ENCODE results near the gene PRKAR2B.

PRKAR2B gene

DNA sequence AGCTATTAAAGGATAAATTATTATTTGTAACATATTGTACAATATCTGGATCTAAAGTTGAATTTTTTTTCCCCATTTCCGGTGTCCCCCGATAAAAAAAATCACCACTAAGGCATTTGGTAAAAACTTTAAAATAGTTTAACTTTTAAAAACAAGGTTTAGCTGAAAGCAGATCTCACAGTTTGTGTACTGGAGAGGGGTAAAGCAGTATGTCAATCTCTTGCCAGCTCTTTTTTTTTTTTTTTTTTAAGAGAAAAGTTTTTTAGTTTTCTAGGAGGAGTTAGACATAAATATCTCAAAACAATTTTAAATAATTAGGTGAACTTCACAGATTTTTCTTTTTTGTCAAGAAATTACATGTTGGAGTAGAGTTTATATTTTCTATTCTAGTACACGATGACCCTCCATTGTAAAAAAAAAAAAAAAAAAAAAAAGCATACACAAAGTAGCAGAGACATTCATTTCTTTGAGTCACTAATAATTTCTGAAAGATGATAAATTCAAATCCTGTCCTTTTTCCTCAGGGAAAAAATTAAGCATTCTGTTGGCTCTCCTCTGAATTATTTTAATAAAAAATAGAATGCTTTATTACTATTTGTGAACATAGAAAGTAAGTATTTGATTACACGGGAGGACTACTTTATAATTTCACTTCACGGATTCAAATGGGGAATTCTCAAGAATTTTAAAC, 122.4 kb downstream of the PRKAR2B start:
- DNase-seq, result no peak

DNA sequence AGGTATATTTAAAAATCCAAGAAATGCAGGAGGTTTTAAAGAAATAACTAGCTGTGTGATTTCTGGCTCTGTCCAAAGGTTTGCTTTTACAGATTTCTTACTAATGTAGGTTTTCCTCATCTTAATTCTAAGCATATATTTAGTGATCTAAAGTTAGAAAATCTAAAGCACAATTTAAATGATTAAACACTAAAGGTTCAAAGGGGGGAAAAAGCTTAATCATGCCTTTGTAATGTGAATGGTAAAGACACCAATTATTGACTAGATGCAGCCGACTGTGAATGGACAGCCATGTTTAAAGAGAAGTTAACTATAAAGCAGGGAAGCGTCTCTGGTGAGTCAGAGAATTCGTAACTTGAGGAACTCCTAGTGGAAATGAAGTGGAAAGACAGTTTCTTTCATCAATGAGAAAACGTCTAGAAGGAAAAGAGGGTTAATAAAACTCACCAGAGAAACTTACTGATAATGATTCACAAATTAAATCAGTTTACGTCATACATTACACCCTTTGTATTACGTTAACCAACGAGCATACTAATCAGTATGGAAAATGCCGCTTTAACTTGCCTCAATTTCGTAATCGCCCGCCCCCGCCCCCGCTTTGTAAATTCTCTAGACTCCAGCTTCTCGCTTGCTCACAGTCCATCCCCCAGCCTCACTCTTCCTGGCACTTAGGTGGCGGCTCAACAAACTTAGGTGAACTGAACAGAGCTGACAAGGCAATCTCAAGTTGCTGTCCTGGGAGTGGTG, 123.2 kb downstream of the PRKAR2B start:
- DNase-seq, result peak; percentile 51

GRCh38 chr7:107168233-107169119, 124.0 kb downstream of the PRKAR2B start, which contains the start of gene HBP1:
TSS of gene HBP1 (plus strand) at chr7:107169003. CDS start at chr7:107179894, 10,891 bp downstream.
- peak; percentile 100 for DNase-seq

- DNase-seq, result peak; percentile 96
Measured at GRCh38 chr7:107169120-107170050, 124.9 kb downstream of the PRKAR2B start.

- no peak for DNase-seq
Measured at GRCh38 chr7:107170051-107170915, 125.8 kb downstream of the PRKAR2B start.

DNA sequence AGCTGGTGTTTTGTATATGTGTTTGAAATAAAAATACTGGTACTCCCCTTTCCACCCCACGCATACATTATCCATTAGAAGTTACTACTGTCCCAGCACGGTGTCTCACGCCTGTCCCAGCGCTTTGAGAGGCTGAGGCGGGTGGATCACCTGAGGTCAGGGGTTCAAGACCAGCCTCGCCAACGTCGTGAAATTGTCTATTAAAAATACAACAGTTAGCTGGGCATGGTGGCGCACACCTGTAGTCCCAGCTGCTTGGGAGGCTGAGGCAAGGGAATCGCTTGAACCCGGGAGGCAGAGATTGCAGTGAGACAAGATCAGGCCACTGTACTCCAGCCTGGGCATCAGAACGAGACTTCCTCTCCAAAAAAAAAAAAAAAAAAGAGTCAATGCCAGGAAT, 127.0 kb downstream of the PRKAR2B start:
- no peak for DNase-seq

GRCh38 chr7:107172276-107173032, 127.9 kb downstream of the PRKAR2B start:
- no peak for DNase-seq

- no peak for DNase-seq
Measured at GRCh38 chr7:107173191-107173590, 128.7 kb downstream of the PRKAR2B start.

DNA sequence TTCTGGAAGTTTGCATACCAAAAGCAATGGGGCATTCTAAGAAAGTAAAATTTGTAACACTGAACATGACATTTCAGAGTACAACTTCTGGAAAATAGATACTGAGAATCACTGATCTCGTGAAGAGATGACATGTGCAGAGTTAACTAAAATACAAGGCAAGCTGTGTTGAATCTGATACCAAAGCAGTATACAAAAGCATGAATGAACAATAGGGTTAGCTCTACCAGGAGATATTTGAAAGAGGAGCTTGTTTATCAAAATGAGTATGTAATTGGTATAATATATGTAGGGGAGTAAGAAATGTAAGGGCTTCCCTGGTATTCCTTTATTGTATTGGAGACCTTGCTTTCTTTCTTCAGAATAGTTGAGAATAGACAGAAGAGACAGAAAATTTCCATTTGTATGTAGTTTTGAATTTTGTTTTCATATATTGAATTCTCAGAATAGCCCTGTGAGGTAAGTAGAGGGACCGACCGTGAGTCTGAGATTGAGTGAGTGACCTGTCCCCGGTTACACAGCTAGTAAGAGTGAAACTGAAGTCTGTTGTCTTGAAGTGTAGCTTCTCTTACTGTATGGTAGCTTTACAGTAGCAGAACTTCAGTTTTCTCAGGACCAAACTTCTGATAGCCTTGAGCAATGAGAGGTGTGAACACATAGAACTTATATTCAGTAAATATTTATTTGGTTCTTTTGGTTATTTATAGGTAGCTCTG, 129.3 kb downstream of the PRKAR2B start:
- no peak for DNase-seq

DNA sequence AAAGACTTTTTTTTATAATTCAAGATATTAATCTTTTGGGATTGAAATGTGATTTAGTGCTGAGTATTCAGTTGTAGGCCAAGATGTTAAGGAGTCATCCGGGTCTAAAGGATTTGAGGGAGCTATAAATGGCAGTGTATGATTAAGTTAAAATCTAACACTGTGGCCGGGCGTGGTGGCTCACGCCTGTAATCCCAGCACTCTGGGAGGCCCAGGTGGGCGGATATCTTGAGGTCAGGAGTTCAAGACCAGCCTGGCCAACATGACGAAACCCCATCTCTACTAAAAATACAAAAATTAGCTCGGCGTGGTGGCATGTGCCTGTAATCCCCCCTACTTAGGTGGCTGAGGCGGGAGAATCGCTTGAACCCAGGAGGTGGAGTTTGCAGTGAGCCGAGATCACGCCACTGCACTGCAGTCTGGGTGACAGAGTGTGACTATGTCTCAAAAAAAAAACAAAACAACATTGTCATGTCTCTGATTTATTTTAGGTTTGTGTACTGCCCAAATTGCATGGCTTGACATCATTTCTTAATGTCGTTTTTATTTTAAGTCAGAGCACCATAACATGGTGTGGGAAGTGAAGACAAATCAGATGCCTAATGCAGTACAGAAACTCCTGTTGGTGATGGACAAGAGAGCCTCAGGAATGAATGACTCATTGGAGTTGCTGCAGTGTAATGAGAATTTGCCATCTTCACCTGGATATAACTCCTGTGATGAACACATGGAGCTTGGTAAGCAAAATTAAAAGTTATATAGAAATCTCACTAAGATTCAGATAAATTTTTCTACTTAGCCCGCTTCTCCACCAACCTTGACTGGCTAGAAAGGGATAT, 135.0 kb downstream of the PRKAR2B start:
- DNase-seq, result no peak

GRCh38 chr7:107180378-107180777, 135.9 kb downstream of the PRKAR2B start:
- no peak for DNase-seq

- no peak for DNase-seq
Measured at GRCh38 chr7:107181172-107181571, 136.7 kb downstream of the PRKAR2B start.

- no peak for DNase-seq
Measured at GRCh38 chr7:107185716-107186115, 141.2 kb downstream of the PRKAR2B start.

DNA sequence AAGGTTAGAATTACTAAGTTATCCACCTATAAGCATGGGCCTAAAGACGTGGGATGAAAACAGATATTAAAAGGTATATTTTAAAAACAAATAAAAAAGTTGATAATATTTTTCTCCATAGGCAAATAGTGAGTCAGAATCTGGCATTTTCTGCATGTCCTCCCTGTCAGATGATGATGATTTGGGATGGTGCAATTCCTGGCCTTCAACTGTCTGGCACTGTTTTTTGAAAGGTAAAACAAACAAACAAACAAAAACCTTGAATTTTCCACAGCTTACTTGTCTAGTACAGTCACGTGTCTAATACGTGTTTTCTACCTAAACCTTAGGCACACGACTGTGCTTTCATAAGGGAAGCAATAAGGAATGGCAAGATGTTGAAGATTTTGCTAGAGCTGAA, 141.7 kb downstream of the PRKAR2B start:
- no peak for DNase-seq

GRCh38 chr7:107187774-107188173, 143.3 kb downstream of the PRKAR2B start:
- no peak for DNase-seq

DNA sequence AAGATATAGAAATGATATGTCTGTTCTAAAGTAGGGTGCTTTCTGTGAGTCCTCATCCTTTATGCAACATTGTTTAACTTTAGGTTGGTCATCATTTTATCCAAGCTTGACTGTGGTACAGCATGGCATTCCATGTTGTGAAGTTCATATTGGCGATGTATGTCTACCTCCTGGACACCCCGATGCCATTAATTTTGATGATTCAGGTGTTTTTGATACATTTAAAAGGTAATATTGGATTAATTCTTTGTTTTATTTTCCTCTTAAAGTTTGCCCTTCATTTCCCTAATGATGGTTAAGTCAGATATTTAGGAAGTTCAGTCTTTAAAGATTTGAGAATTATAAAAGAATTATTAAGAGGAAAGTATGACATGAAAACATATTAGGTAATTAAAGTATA, 145.6 kb downstream of the PRKAR2B start:
- no peak for DNase-seq

- no peak for DNase-seq
Measured at GRCh38 chr7:107194052-107194451, 149.5 kb downstream of the PRKAR2B start.

- no peak for DNase-seq
Measured at GRCh38 chr7:107196834-107197610, 152.5 kb downstream of the PRKAR2B start.

Measured in NCI-H1092 (cell line).